ENCODE measurements around the gene NMNAT2.

NMNAT2 gene

DNA sequence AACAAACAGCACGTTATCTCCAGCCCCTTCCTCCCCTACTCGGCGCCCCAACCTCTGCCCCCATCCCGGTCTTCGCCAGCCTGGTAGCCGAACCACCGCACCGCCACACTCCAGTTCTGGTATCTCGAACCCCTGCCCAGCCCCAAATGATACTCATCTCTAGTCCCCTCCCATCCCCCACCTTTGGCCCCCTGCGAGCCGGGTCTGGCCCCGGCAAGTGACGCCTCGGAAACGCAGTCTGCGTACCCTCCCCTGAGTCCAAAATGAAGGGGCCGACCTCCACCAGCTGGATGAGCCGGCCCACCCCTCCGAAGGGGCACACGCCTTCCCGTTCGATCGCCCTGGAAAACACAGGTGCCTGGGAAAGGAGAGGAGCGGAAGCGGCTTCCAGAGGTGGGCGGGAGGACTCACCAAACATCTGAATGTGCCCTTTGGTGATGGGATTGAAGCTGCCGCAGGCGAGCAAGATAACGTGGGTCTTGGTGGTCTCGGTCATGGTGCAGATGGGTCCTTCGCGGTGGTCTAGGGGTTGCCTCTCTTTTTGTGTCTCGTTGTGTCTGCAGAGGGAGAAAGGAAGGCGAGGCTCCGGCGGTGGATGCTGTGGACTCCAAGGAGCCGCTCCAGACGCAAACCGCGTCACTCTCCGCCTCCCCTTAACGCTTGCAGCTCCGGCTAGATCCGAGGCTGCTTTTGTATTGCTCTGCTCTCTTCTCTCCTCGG, at the start of gene NMNAT2:
NMNAT2 (minus strand) TSS at position 609 of the 720 bp plus-strand sequence; CDS start at position 496, 113 bp downstream.
- no peak within 1 kb of the TSS for H3K27ac ChIP-seq (ENCODE audit: low read depth, low read length)
- H3K9ac ChIP-seq (ENCODE audit: low read length), result no peak within 1 kb of the TSS
- H3K27me3 ChIP-seq (ENCODE audit: control insufficient read depth, insufficient read depth, low read length), result peaks cover 11% of the 10 kb centered on the region
- peaks cover 8% of the 10 kb centered on the region for H3K4me1 ChIP-seq (ENCODE audit: control insufficient read depth, insufficient read depth, low read length)
- no peaks in the 10 kb centered on the region for H3K36me3 ChIP-seq (ENCODE audit: control insufficient read depth, insufficient read depth, low read length)
- H3K4me3 ChIP-seq (ENCODE audit: low read length), result peak within 1 kb of the TSS; percentile 64

DNA sequence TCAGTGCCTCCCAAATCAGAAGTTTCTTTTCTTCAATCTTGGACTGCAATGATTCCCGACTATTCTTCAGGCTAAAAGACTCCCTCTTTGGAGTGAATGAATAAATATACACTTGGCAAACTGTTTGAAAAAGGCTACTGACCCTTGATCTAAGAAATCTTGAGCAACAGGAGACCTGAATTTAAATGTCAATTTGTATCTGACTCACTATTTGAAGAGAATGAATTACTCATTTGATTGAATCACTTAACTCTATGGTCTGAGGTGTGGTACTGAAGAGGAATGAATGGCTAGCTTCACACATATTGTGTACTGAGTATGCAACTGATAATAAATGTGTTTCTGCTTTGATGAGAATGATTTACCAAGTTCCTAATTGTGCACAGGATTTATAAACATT, 49.5 kb upstream of the NMNAT2 start:
- Histone ChIP-seq H3K27ac (ENCODE audit: low read depth, low read length) (no peak overlapping the region), H3K36me3 (ENCODE audit: control insufficient read depth, insufficient read depth, low read length) (no peaks in the 10 kb centered on the region), H3K27me3 (ENCODE audit: control insufficient read depth, insufficient read depth, low read length) (no peaks in the 10 kb centered on the region), H3K9ac (ENCODE audit: low read length) (no peak overlapping the region), H3K4me1 (ENCODE audit: control insufficient read depth, insufficient read depth, low read length) (peaks cover 2% of the 10 kb centered on the region), H3K4me3 (ENCODE audit: low read length) (no peak overlapping the region)

DNA sequence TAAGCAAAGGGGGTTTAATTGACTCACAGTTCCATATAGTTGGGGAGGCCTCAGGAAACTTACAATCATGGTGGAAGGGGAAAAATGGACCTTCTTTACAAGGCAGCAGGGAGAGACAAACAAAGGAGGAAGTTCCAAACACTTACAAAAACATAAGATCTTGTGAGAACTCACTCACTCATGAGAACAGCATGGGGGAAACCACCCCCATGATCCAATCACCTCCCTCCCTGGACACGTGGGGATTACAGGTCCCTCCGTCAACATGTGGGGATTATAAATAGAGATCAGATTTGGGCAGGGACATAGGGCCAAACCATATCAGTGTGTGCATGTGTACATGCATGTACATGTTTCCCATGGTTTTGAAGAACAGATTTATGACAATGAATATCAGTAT, 48.6 kb upstream of the NMNAT2 start:
- no peak overlapping the region for H3K9ac ChIP-seq (ENCODE audit: low read length)
- H3K4me3 ChIP-seq (ENCODE audit: low read length), result no peak overlapping the region
- H3K27me3 ChIP-seq (ENCODE audit: control insufficient read depth, insufficient read depth, low read length), result no peaks in the 10 kb centered on the region
- peaks cover 2% of the 10 kb centered on the region for H3K4me1 ChIP-seq (ENCODE audit: control insufficient read depth, insufficient read depth, low read length)
- no peaks in the 10 kb centered on the region for H3K36me3 ChIP-seq (ENCODE audit: control insufficient read depth, insufficient read depth, low read length)
- no peak overlapping the region for H3K27ac ChIP-seq (ENCODE audit: low read depth, low read length)

DNA sequence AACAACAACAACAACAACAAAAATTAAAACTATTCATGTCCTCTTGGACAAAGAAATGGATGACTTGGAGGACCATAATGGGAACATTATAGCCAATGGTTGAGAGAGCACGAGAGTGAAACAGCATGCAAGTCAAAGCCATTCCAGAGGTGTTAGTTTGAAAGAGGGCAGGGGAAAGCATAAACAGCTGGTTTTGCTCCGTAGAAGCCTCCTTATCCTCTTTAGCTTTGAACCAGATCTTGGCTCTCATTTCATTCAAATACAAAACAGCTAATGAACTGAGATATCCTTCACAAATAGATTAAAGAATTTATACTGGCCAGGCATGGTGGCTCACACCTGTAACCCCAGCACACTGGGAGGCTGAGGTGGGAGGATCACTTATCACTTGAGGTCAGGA, 45.4 kb upstream of the NMNAT2 start:
- no peaks in the 10 kb centered on the region for H3K4me1 ChIP-seq (ENCODE audit: control insufficient read depth, insufficient read depth, low read length)
- no peaks in the 10 kb centered on the region for H3K27me3 ChIP-seq (ENCODE audit: control insufficient read depth, insufficient read depth, low read length)
- no peak overlapping the region for H3K4me3 ChIP-seq (ENCODE audit: low read length)
- no peaks in the 10 kb centered on the region for H3K36me3 ChIP-seq (ENCODE audit: control insufficient read depth, insufficient read depth, low read length)
- H3K9ac ChIP-seq (ENCODE audit: low read length), result no peak overlapping the region
- H3K27ac ChIP-seq (ENCODE audit: low read depth, low read length), result no peak overlapping the region

DNA sequence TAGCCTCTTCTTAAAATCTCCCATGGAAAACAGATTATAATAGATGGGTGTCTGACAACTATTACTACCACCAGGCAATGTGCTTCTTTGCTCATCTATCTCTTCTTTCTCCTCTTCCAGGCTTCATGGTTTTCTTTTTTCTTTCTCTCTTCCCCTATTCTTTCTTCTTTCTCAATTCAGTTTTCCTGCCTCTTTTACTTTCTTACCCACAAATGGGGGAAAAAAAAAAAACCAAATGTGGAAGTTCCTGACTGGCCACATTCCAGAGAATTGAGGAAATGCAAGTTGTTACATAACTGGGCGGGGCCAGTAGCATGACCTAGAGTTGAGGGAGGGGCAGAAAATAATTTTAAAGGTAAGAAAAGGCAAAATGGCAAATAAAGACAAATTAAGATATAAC, 43.2 kb upstream of the NMNAT2 start:
- Histone ChIP-seq H3K9ac (ENCODE audit: low read length) (no peak overlapping the region), H3K4me3 (ENCODE audit: low read length) (no peak overlapping the region), H3K4me1 (ENCODE audit: control insufficient read depth, insufficient read depth, low read length) (no peaks in the 10 kb centered on the region), H3K27me3 (ENCODE audit: control insufficient read depth, insufficient read depth, low read length) (no peaks in the 10 kb centered on the region), H3K27ac (ENCODE audit: low read depth, low read length) (no peak overlapping the region), H3K36me3 (ENCODE audit: control insufficient read depth, insufficient read depth, low read length) (no peaks in the 10 kb centered on the region)

DNA sequence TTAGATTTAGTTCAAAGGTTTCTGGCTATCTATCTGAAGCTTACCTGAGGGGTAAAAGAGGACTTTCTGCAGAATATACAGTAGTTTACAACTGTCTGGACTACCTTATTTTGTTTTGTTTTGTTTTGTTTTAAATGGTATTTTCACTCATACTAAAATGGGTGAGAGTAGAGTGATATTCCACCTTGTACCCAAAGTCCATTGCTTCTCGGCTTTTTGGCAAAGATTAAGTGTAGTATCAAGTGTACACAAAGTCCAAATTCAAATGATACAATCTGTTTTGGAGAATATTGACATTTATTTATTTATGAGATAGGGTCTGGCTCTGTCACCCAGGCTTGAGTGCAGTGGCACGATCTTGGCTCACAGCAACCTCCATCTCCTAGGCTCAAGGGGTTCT, 42.4 kb upstream of the NMNAT2 start:
- no peak overlapping the region for H3K4me3 ChIP-seq (ENCODE audit: low read length)
- no peak overlapping the region for H3K9ac ChIP-seq (ENCODE audit: low read length)
- no peaks in the 10 kb centered on the region for H3K4me1 ChIP-seq (ENCODE audit: control insufficient read depth, insufficient read depth, low read length)
- no peak overlapping the region for H3K27ac ChIP-seq (ENCODE audit: low read depth, low read length)
- no peaks in the 10 kb centered on the region for H3K27me3 ChIP-seq (ENCODE audit: control insufficient read depth, insufficient read depth, low read length)
- no peaks in the 10 kb centered on the region for H3K36me3 ChIP-seq (ENCODE audit: control insufficient read depth, insufficient read depth, low read length)

DNA sequence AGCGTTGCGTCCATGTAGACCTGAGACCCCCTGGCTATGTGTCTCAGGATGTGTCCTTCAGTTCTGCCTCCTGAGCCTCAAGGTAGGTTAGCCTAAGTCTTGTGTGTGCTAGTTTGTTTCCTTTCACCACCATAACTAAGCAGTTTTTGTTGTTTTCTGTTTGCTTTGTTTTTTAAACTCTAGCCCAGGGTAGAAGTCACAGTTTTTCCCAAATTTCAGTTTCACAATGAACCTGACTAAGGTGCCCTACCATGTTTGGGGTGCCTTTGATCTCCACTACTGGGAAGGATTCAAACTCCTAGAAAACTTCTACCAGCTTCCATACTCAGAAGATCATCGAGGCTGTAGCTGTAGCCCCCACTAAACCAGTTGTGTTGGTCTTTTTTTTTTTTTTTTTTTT, 39.3 kb upstream of the NMNAT2 start:
- H3K9ac ChIP-seq (ENCODE audit: low read length), result no peak overlapping the region

DNA sequence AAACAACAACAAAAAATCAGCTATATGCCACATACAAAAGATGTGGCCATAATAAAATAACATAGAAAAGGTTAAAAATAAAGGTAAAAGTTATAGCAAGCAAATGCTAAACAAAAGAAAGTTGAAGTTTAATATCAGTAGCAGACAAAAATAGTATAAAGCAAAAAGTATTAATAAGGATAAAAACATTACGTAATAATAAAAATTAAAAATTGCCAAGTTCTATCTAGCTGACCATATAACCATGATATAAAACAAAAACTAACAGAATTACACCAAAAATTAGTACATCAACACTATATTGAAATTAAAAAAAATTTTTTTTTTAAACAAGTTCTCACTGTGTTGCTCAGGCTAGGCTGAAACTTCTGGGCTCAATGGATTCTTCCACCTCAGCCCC, 38.6 kb upstream of the NMNAT2 start:
- H3K27ac ChIP-seq (ENCODE audit: low read depth, low read length), result no peak overlapping the region
- H3K4me1 ChIP-seq (ENCODE audit: control insufficient read depth, insufficient read depth, low read length), result no peaks in the 10 kb centered on the region
- H3K36me3 ChIP-seq (ENCODE audit: control insufficient read depth, insufficient read depth, low read length), result no peaks in the 10 kb centered on the region
- no peaks in the 10 kb centered on the region for H3K27me3 ChIP-seq (ENCODE audit: control insufficient read depth, insufficient read depth, low read length)
- no peak overlapping the region for H3K9ac ChIP-seq (ENCODE audit: low read length)
- H3K4me3 ChIP-seq (ENCODE audit: low read length), result no peak overlapping the region

More for the DNA sequence above, 39.3 kb upstream of the NMNAT2 start:
- Histone ChIP-seq H3K27ac (ENCODE audit: low read depth, low read length) (no peak overlapping the region), H3K4me1 (ENCODE audit: control insufficient read depth, insufficient read depth, low read length) (no peaks in the 10 kb centered on the region), H3K36me3 (ENCODE audit: control insufficient read depth, insufficient read depth, low read length) (no peaks in the 10 kb centered on the region), H3K4me3 (ENCODE audit: low read length) (no peak overlapping the region), H3K27me3 (ENCODE audit: control insufficient read depth, insufficient read depth, low read length) (no peaks in the 10 kb centered on the region)

DNA sequence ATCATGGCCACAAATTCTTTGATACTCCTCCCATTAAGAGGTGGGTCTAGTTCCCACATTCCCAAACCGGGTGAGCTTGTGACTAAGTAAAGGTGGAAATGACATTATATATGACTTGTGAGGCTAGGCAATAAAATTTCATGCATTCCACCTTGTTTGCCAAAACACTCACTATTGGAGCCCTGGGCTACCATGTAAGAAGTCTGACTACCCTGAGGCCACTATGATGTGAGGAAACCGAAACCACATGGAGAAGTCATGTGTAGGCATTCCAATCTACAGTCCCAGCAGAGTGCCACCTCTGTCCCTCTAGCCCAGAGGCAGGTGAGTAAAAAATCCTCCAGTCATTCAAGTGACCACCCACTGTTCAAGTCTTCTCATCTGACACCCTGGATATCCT, 36.2 kb upstream of the NMNAT2 start:
- Histone ChIP-seq H3K9ac (ENCODE audit: low read length) (no peak overlapping the region), H3K4me3 (ENCODE audit: low read length) (no peak overlapping the region), H3K4me1 (ENCODE audit: control insufficient read depth, insufficient read depth, low read length) (no peaks in the 10 kb centered on the region), H3K27ac (ENCODE audit: low read depth, low read length) (no peak overlapping the region), H3K27me3 (ENCODE audit: control insufficient read depth, insufficient read depth, low read length) (no peaks in the 10 kb centered on the region), H3K36me3 (ENCODE audit: control insufficient read depth, insufficient read depth, low read length) (no peaks in the 10 kb centered on the region)

DNA sequence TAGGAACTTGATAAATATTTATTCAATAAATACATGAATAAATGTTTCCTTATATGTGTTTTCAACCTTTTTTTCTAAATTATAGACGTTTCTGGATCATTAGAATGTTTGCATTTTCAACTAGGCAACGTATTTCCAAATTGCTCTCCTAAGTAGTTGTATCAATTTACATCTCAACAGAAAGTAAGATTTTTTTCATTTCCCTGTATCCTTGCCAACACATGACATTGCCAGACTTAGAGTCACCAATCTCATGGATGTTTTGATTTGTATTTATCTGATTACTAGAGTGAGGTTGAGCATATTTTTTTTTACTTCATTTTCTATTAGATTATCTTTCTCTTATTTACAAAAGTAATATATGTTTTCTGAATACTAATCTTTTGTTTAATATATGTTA, 31.9 kb upstream of the NMNAT2 start:
- Histone ChIP-seq H3K27me3 (ENCODE audit: control insufficient read depth, insufficient read depth, low read length) (no peaks in the 10 kb centered on the region), H3K36me3 (ENCODE audit: control insufficient read depth, insufficient read depth, low read length) (no peaks in the 10 kb centered on the region), H3K4me3 (ENCODE audit: low read length) (no peak overlapping the region), H3K9ac (ENCODE audit: low read length) (no peak overlapping the region), H3K4me1 (ENCODE audit: control insufficient read depth, insufficient read depth, low read length) (no peaks in the 10 kb centered on the region), H3K27ac (ENCODE audit: low read depth, low read length) (no peak overlapping the region)

DNA sequence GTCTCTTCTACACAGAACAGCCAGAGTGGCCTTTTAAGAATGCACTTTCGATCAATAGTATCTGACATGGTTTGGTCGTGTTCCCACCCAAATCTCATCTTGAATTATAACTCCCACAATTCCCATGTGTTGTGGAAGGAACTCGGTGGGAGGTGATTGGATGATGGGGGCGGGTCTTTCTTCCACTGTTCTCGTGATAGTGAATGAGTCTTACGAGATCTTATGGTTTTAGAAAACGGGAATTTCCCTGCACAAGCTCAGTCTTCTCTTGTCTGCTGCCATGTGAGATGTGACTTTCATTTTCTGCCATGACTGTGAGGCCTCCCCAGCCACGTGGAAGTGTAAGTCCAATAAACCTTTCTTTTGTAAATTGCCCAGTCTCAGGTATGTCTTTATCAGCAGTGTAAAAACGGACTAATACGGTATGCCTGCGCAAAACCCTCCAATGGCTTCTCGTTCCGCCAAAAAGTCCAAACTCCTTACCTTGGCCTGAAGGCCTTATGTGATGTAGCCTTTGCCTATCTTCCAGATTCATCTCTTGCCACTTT, 31.1 kb upstream of the NMNAT2 start:
- no peak overlapping the region for H3K27ac ChIP-seq (ENCODE audit: low read depth, low read length)
- no peaks in the 10 kb centered on the region for H3K27me3 ChIP-seq (ENCODE audit: control insufficient read depth, insufficient read depth, low read length)
- no peak overlapping the region for H3K9ac ChIP-seq (ENCODE audit: low read length)
- no peak overlapping the region for H3K4me3 ChIP-seq (ENCODE audit: low read length)
- no peaks in the 10 kb centered on the region for H3K36me3 ChIP-seq (ENCODE audit: control insufficient read depth, insufficient read depth, low read length)
- no peaks in the 10 kb centered on the region for H3K4me1 ChIP-seq (ENCODE audit: control insufficient read depth, insufficient read depth, low read length)

DNA sequence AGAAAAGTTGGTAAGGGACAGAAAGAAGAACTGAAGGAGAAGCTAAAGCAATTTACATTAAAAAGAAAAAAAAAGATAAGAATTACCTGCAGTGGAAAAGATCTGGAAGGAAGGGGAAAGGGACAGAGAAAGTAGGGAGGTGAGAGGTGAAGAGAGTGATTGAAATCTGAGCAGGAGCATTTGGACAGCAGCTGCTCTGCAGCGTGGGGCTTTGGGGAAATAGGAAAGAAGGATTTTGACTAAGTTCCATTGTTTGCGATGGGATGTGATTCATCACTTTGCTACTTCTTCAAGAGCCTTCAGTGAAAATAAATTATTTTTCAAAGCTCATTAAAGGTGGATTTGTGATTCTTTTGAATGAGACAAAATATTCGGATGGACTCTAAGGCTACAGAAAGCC, 26.1 kb upstream of the NMNAT2 start:
- Histone ChIP-seq H3K27ac (ENCODE audit: low read depth, low read length) (no peak overlapping the region), H3K4me3 (ENCODE audit: low read length) (no peak overlapping the region), H3K27me3 (ENCODE audit: control insufficient read depth, insufficient read depth, low read length) (no peaks in the 10 kb centered on the region), H3K36me3 (ENCODE audit: control insufficient read depth, insufficient read depth, low read length) (no peaks in the 10 kb centered on the region), H3K4me1 (ENCODE audit: control insufficient read depth, insufficient read depth, low read length) (no peaks in the 10 kb centered on the region), H3K9ac (ENCODE audit: low read length) (no peak overlapping the region)

DNA sequence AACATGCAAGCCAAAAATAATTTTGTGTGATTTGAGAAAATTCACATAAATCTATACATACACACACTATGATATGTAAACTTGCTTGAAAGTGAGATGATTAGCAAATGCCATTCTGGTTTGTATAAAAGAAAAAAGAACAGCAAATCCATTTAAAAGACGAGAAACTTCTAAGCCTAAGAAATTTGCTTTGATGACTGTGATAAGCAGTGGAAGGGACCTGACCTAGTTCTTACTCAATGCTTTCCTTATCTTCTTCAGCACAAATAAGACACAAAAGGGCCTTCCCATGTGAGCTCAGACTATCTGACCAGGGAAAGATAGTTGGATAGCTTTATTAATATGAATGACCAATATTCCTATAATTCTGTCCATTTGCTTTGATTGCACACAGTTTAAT, 25.3 kb upstream of the NMNAT2 start:
- Histone ChIP-seq H3K36me3 (ENCODE audit: control insufficient read depth, insufficient read depth, low read length) (no peaks in the 10 kb centered on the region), H3K4me1 (ENCODE audit: control insufficient read depth, insufficient read depth, low read length) (no peaks in the 10 kb centered on the region), H3K27ac (ENCODE audit: low read depth, low read length) (no peak overlapping the region), H3K4me3 (ENCODE audit: low read length) (no peak overlapping the region), H3K9ac (ENCODE audit: low read length) (no peak overlapping the region), H3K27me3 (ENCODE audit: control insufficient read depth, insufficient read depth, low read length) (no peaks in the 10 kb centered on the region)
